K562 (cell line): ENCODE data around the gene GNA14. TPM values are rescaled to one million over a fixed set of nuclear protein-coding genes. Genes with fewer than 3 reads are reported as not detected.

ENCODE experiments used
- ATAC-seq: fragments of 200-7000 bp; cut with Tn5 transposase; 3 replicates; pipeline ENCODE4 v1.9.1; 2020; ENCODE audit warnings: moderate library complexity
- BruUV-seq: library from RNA; stranded (reverse); fragments of 400-500 nt; replicated peaks from 2 replicates; lab custom pipeline; 2021; lab: Mats Ljungman, UMichigan
- CTCF ChIA-PET: fragments of 300-600 bp; formaldehyde crosslinking; extraction: SDS; loops from one replicate; lab custom pipeline; 2021; ENCODE audit warnings: low intra/inter-chr PET ratio; lab: Yijun Ruan, JAX
- POLR2A ChIA-PET: fragments of 300-600, 350-650 bp; sonication (Branson Sonifier 250); formaldehyde crosslinking; extraction: SDS; loops from one replicate; lab custom pipeline; 2021; ENCODE audit warnings: antibody characterized with exemption, inconsistent platforms; lab: Yijun Ruan, JAX
- DNase-seq, 4 experiments: peaks; one replicate each; pipeline versions ENCODE4 v3.0.0 to v3.0.0-alpha.2; 2011 to 2018; ENCODE audit warnings: low spot score in 3 of 4, mixed read lengths in 3 of 4; ENCODE audit errors: extremely low read depth in 1 of 4
- FAIRE-seq: peaks from 2 replicates; lab custom pipeline; 2011; peaks lifted over from hg19 to GRCh38; lab: Jason Lieb, UNC
- H2AFZ ChIP-seq: 2 replicates; pipeline ENCODE4 v1.6.0; 2011; ENCODE audit warnings: low read depth, low read length, control low read depth, inconsistent platforms
- H3K27ac ChIP-seq: fragments of 200-600 bp; 3 replicates; pipeline ENCODE4 v1.8.0; 2011; ENCODE audit warnings: low read depth, mild to moderate bottlenecking, control low read depth, inconsistent platforms, low read length, moderate library complexity, mixed read lengths; ENCODE audit errors: extremely low read depth
- H3K27me3 ChIP-seq, 2 experiments: fragments of 300-600 bp in 1 of 2; 2 replicates in 1 of 2; 3 replicates in 1 of 2; pipeline versions ENCODE4 v1.6.0 to v1.8.0; 2011; ENCODE audit warnings: inconsistent platforms in 2 of 2, low read length in 2 of 2, mild to moderate bottlenecking in 1 of 2, mixed read lengths in 1 of 2, moderate library complexity in 1 of 2; ENCODE audit not compliant: control insufficient read depth in 2 of 2, insufficient read depth in 2 of 2
- H3K36me3 ChIP-seq: fragments of 300-600 bp; 3 replicates; pipeline ENCODE4 v1.8.0; 2011; ENCODE audit warnings: mild to moderate bottlenecking, low read length, inconsistent platforms; ENCODE audit not compliant: control insufficient read depth, insufficient read depth
- H3K4me1 ChIP-seq, 2 experiments: fragments of 200-600 bp in 1 of 2; replicated peaks in 1 of 2; 2 replicates in 1 of 2; 3 replicates in 1 of 2; pipeline versions ENCODE4 v1.5.1 to v1.8.0; 2011; ENCODE audit warnings: inconsistent platforms in 2 of 2, low read length in 2 of 2, mild to moderate bottlenecking in 1 of 2, mixed read lengths in 1 of 2, moderate library complexity in 1 of 2; ENCODE audit not compliant: control insufficient read depth in 2 of 2, insufficient read depth in 2 of 2
- H3K4me2 ChIP-seq: 2 replicates; pipeline ENCODE4 v1.6.1; 2011; ENCODE audit warnings: low read length, control low read depth, inconsistent platforms, mixed read lengths; ENCODE audit not compliant: insufficient read depth
- H3K4me3 ChIP-seq: fragments of 200-600 bp; sonication (generic), shearing (Covaris generic); 2 replicates; pipeline ENCODE4 v1.5.1; 2016; ENCODE audit warnings: control low read depth, inconsistent platforms
- H3K79me2 ChIP-seq: fragments of 200-600 bp; 3 replicates; pipeline ENCODE4 v1.8.0; 2011; ENCODE audit warnings: low read length, inconsistent platforms; ENCODE audit not compliant: control insufficient read depth, insufficient read depth
- H3K9ac ChIP-seq, 2 experiments: 2 replicates each; pipeline versions ENCODE4 v1.6.0 to v1.6.1; 2011; ENCODE audit warnings: low read depth in 2 of 2, low read length in 2 of 2, control low read depth in 1 of 2, inconsistent platforms in 1 of 2, mild to moderate bottlenecking in 1 of 2, mixed read lengths in 1 of 2; ENCODE audit not compliant: insufficient read depth in 1 of 2
- H3K9me1 ChIP-seq: one replicate; pipeline ENCODE4 v1.6.0; 2011; ENCODE audit warnings: inconsistent platforms, mild to moderate bottlenecking, low read length, moderate library complexity; ENCODE audit not compliant: control insufficient read depth, insufficient read depth
- H3K9me3 ChIP-seq: replicated peaks from 2 replicates; pipeline ENCODE4 v1.5.1; 2011; ENCODE audit warnings: low read depth, low read length, inconsistent platforms; ENCODE audit not compliant: control insufficient read depth, insufficient read depth
- H4K20me1 ChIP-seq: replicated peaks from 2 replicates; pipeline ENCODE4 v1.6.1; 2011; ENCODE audit warnings: low read length, inconsistent platforms, mixed read lengths; ENCODE audit not compliant: control insufficient read depth, insufficient read depth
- CBX1 ChIP-seq: sonication (generic); IDR thresholded peaks from 2 replicates; pipeline ENCODE4 v1.6.1; 2016; ENCODE audit warnings: antibody characterized with exemption, low read depth, mild to moderate bottlenecking
- DPF2 ChIP-seq: fragments of 450-650 bp; IDR thresholded peaks from 2 replicates; pipeline ENCODE4 v1.6.1; 2016
- E2F1 ChIP-seq: sonication (generic); formaldehyde crosslinking; IDR thresholded peaks from 2 replicates; pipeline ENCODE4 v1.8.1; 2023; ENCODE audit warnings: mild to moderate bottlenecking, missing genetic modification reagents, moderate library complexity
- ETS1 ChIP-seq: conservative IDR thresholded peaks from 2 replicates; pipeline ENCODE4 v1.6.1; 2011; ENCODE audit warnings: low read depth, mild to moderate bottlenecking, low read length; ENCODE audit not compliant: control insufficient read depth
- EZH2 ChIP-seq: IDR thresholded peaks from 2 replicates; pipeline ENCODE4 v1.6.1; 2012; ENCODE audit warnings: low read depth, mild to moderate bottlenecking, inconsistent platforms, low read length, borderline replicate concordance
- FOXJ2 ChIP-seq: fragments of 200-800 bp; sonication (Bioruptor generic); IDR thresholded peaks from 2 replicates; pipeline ENCODE4 v1.6.1; 2016; ENCODE audit warnings: missing genetic modification characterization, missing compliant biosample characterization
- HLTF ChIP-seq: fragments of 450-650 bp; IDR thresholded peaks from 2 replicates; pipeline ENCODE4 v1.6.1; 2016
- MAX ChIP-seq: sonication (generic); formaldehyde crosslinking; IDR thresholded peaks from 2 replicates; pipeline ENCODE4 v1.9.0; 2022; ENCODE audit warnings: mild to moderate bottlenecking, missing genetic modification reagents
- MBD1 ChIP-seq: fragments of 250-450 bp; sonication (Bioruptor Pico); IDR thresholded peaks from 2 replicates; pipeline ENCODE4 v1.8.0; 2022; ENCODE audit warnings: inconsistent platforms
- MLLT1 ChIP-seq, 2 experiments: fragments of 450-650 bp; IDR thresholded peaks; 2 replicates each; pipeline ENCODE4 v1.6.1; 2016
- MLX ChIP-seq, 2 experiments: fragments of 450-650 bp in 1 of 2; sonication (generic) in 1 of 2; formaldehyde crosslinking; conservative IDR thresholded peaks; 2 replicates each; pipeline versions ENCODE4 v1.4.0 to v1.8.1; 2020 to 2022; ENCODE audit warnings: mild to moderate bottlenecking in 1 of 2, missing genetic modification reagents in 1 of 2
- NELFE ChIP-seq: IDR thresholded peaks from 2 replicates; pipeline ENCODE4 v1.6.1; 2011; ENCODE audit warnings: mild to moderate bottlenecking; ENCODE audit not compliant: insufficient read depth, insufficient read length
- NFIC ChIP-seq: fragments of 450-650 bp; IDR thresholded peaks from 2 replicates; pipeline ENCODE4 v1.6.1; 2017; ENCODE audit warnings: mild to moderate bottlenecking, inconsistent platforms
- SMARCE1 ChIP-seq: fragments of 450-650 bp; IDR thresholded peaks from 2 replicates; pipeline ENCODE4 v1.7.1; 2016; ENCODE audit warnings: mild to moderate bottlenecking
- SRSF1 ChIP-seq: fragments of 200-400 bp; formaldehyde crosslinking; IDR thresholded peaks from 2 replicates; pipeline ENCODE4 v1.6.1; 2017; ENCODE audit warnings: mild to moderate bottlenecking, low read depth, low read length, moderate library complexity
- ZNF41 ChIP-seq: fragments of 250-450 bp; sonication (Bioruptor Pico); conservative IDR thresholded peaks from 2 replicates; pipeline ENCODE4 v1.4.0; 2020; ENCODE audit warnings: mild to moderate bottlenecking
- ZNF583 ChIP-seq: fragments of 250-450 bp; sonication (Bioruptor Pico); IDR thresholded peaks from 2 replicates; pipeline ENCODE4 v1.4.0; 2020
- WGBS: fragments of 100-300 bp; shearing (Covaris generic); methylation state at CpG from one replicate; pipeline ENCODE4 v1.1.6; 2016; ENCODE audit warnings: low coverage, mixed read lengths; ENCODE audit not compliant: insufficient coverage; ENCODE audit errors: missing lambda C conversion rate; 5-methylcytosine and 5-hydroxymethylcytosine counted together
- in situ Hi-C: fragments of 300-500 bp; cut with MboI; formaldehyde crosslinking; loops from 4 replicates; pipeline ENCODE4 v1.15.0; 2018; ENCODE audit warnings: inconsistent platforms, mixed read lengths
- intact Hi-C: fragments of 100-400 bp; cut with micrococcal nuclease; formaldehyde crosslinking; loops from 2 replicates; pipeline ENCODE4 v1.14.2; 2022
- polyA plus RNA-seq, 8 experiments: library from polyadenylated mRNA; depleted of rRNA in 4 of 8; stranded (reverse) in 5 of 8; unstranded in 3 of 8; fragments of >200 nt; fragmentation: Nextera tagmentation in 2 of 8; fragmentation: Illumina TruSeq in 1 of 8; extraction: Ambion mirVana in 2 of 8; extraction: Trizol in 1 of 8; gene quantifications; 2 replicates each; pipeline versions ENCODE4 v1.2.1 to v1.2.3, GENCODE V29; 2011 to 2014; ENCODE audit warnings: inconsistent platforms in 1 of 8, missing spikeins in 1 of 8
- total RNA-seq, 7 experiments: library from RNA; depleted of rRNA in 6 of 7; stranded (reverse); fragments of >200 nt in 6 of 7; fragmentation: Illumina TruSeq in 2 of 7; extraction: Trizol in 2 of 7; gene quantifications; 2 replicates each; pipeline versions ENCODE4 v1.2.1 to v1.2.3, GENCODE V29; 2011 to 2021; ENCODE audit warnings: low replicate concordance in 1 of 7

GNA14 gene
- total and polyA plus RNA-seq, 9 of the 15 experiments (the other 6 are each of a cell fraction or from before 2014, with no cell fraction given): 0.03 to 0.11 (median 0.03) TPM; not detected in 6

- TF ChIP-seq E2F1 (no peak), EZH2 (no peak), NFIC (no peak), MAX (CRISPR knock-in tag) (no peak)
These were observed 129.4 kb downstream of the GNA14 start (continued) for GRCh38 chr9:77518688-77519087.

- BruUV-seq: no TSS peak
- 0% methylated on average over 6 of the region's 6 CpGs for whole genome bisulfite sequencing
- H3K4me1 ChIP-seq: no peaks in the 10 kb centered on the region
- in situ Hi-C loops (no loop called here), intact Hi-C loops (no loop called here)
- no peak overlapping the region for H3K4me2 ChIP-seq
- ChIA-PET CTCF (no interaction called here), POLR2A (no interaction called here)
- H3K9ac ChIP-seq: no peak overlapping the region
- H3K27me3 ChIP-seq: no peaks in the 10 kb centered on the region; a peak in 1 of 5 replicates
- H3K4me3 ChIP-seq: no peak overlapping the region
- FAIRE-seq (no peak), DNase-seq (no peak), ATAC-seq (no peak)
- H3K79me2 ChIP-seq: no peaks in the 10 kb centered on the region
- H4K20me1 ChIP-seq: no peaks in the 10 kb centered on the region
- no peaks in the 10 kb centered on the region for H3K9me1 ChIP-seq
- H3K36me3 ChIP-seq: no peaks in the 10 kb centered on the region
- no peak overlapping the region for H2AFZ ChIP-seq
- H3K27ac ChIP-seq: no peak overlapping the region
- H3K9me3 ChIP-seq: no peaks in the 10 kb centered on the region
- no peak for TF ChIP-seq SRSF1
- TF ChIP-seq NELFE: no peak
- TF ChIP-seq MLLT1 (IDR thresholded peaks at IDR 0.05): no peak
- no peak for TF ChIP-seq ZNF583
- no peak for TF ChIP-seq SMARCE1
- TF ChIP-seq FOXJ2: no peak
- TF ChIP-seq MBD1 (CRISPR knock-in tag): no peak
- TF ChIP-seq MLX (CRISPR knock-in tag; conservative IDR thresholded peaks at IDR 0.05): no peak
- TF ChIP-seq CBX1: no peak
- TF ChIP-seq DPF2: no peak
- no peak for TF ChIP-seq ETS1
- TF ChIP-seq HLTF: no peak
- TF ChIP-seq ZNF41: no peak
These were observed 131.3 kb downstream of the GNA14 start for GRCh38 chr9:77516781-77517180.
